ENCODE results near the gene RNU1-3.
"Not testable (repeated sequence)": the region's sequence is repeated elsewhere in the genome, so short reads cannot be mapped to it uniquely, and the experiment has no call there.

DNA sequence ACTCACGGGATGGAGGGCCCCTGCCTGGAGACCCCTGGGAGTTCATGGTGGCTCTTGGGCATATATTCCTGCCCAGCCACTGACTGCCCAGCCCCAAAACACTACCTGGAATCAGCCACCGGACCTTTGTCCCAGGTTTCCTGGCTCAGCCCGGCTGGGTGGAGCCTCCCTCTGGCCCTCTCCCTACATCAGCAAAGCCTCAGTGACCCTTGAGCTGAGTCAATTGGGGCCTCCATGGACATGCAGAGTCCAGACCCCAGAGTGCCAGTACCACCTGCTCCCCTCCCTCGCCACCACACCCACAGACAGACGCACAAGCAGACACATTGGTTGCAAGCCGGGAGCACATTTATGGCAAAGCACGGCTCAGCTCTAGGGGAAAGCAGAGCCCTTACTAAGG lies 30.4 kb upstream of the RNU1-3 start:
- TF ChIP-seq, protein P1, sequence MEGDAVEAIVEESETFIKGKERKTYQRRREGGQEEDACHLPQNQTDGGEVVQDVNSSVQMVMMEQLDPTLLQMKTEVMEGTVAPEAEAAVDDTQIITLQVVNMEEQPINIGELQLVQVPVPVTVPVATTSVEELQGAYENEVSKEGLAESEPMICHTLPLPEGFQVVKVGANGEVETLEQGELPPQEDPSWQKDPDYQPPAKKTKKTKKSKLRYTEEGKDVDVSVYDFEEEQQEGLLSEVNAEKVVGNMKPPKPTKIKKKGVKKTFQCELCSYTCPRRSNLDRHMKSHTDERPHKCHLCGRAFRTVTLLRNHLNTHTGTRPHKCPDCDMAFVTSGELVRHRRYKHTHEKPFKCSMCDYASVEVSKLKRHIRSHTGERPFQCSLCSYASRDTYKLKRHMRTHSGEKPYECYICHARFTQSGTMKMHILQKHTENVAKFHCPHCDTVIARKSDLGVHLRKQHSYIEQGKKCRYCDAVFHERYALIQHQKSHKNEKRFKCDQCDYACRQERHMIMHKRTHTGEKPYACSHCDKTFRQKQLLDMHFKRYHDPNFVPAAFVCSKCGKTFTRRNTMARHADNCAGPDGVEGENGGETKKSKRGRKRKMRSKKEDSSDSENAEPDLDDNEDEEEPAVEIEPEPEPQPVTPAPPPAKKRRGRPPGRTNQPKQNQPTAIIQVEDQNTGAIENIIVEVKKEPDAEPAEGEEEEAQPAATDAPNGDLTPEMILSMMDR (IDR thresholded peaks at IDR 0.05), result not testable (repeated sequence)
- not testable (repeated sequence) for TF ChIP-seq EZH2phosphoT487 (IDR thresholded peaks at IDR 0.05)

Data from neural progenitor cell (in vitro differentiated cells).